Esophagus mucosa (tissue), 1 donor: Measurements from ENCODE around the gene NIFK. TPM values are rescaled to one million over a fixed set of nuclear protein-coding genes. Genes with fewer than 3 reads are reported as not detected.
A peak's percentile ranks its signal among the peaks of the same experiment; 100 is the strongest.
"Not testable (repeated sequence)": the region's sequence is repeated elsewhere in the genome, so short reads cannot be mapped to it uniquely, and the experiment has no call there.

ENCODE experiments used
- ATAC-seq: fragments of 200-7000 bp; cut with Tn5 transposase; one replicate; pipeline ENCODE4 v1.9.1; 2020
- total RNA-seq: library from RNA; stranded (reverse); gene quantifications from one replicate; pipeline ENCODE4 v1.2.4, GENCODE V29; 2023
- donor health status: DM: yes; HTN: yes; CAD: no.

The NIFK gene
- total RNA-seq, 1 donor from 2014 or later, result 54.8 TPM

DNA sequence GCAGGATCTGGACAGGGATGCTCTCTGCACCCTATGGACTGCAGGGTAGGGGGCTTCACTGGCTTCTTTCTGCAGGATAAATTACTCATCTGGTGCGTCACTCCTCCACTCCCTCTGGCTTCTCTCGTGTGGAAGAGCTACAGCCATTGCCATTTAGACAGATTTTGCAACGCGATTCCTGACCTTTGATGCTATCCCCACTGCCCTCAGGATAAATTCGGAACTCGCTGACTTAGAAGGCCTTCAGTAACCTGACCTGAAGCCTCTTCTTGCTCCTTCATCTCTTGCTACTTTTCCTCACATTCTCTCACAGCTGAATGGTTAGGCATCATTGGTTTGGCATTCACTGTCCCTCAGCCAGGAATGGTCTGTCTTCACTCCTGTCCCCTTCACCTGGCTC, 5.3 kb downstream of the NIFK start:
- no peak for ATAC-seq

- ATAC-seq, result no peak
Observed at GRCh38 chr2:121727950-121728349, 8.7 kb downstream of the NIFK start.

DNA sequence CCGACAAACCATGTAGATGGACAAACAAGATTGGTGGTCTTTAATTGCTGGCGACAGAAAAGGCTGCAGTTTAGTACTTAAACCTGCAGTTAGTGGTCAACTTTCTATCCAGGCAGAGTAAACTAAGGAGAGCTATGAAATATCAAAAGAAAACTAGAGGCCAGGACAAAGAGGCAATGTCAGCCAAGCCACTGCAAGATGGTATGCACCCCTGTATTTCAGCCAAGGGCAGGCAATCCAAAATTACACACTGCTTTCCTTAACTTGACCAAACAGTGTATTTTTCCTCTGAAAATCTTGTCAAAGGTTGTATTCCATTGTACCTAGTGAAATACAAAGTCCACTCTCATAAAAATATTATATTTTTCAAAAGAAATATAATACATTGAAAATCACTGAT, 9.3 kb downstream of the NIFK start:
- ATAC-seq, result no peak

DNA sequence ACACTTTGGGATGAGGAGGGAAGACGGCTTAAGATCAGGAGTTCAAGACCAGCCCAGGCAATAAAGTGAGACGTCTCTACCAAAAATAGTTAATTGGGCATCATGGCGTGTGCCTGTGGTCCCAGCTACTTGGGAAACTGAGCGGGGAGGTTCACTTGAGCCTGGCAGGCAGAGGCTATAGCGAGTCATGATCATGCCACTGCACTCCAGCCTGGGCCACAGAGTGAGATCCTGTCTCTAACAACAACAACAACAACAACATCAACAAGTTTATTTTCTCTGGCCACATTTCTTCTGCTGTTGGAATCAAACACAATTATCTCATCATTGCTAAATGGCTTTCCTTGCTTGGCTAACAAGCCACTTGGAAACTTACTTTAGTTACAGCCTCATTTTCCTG, 13.4 kb downstream of the NIFK start:
- no peak for ATAC-seq

DNA sequence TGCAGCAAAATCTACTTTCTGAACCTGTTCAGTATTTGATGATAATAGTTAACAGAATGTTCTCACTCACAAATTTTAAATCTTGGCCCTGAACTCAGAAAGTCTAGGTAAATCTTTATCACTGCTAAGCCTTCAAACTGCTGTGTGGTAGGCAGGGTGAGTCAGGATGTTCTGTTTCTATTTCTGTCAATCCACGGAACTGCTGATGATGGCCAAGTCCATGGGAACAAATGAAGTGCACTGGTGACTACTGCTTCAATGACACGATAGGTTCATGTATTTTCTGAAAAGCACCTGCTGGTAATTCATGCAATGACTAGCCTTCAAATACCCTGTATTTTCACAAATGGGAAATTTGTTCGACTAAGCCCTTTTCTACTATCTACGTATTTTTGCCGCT, 14.2 kb downstream of the NIFK start:
- peak; percentile 77 for ATAC-seq

GRCh38 chr2:121721926-121722325, 14.7 kb downstream of the NIFK start:
- ATAC-seq, result peak; percentile 81

DNA sequence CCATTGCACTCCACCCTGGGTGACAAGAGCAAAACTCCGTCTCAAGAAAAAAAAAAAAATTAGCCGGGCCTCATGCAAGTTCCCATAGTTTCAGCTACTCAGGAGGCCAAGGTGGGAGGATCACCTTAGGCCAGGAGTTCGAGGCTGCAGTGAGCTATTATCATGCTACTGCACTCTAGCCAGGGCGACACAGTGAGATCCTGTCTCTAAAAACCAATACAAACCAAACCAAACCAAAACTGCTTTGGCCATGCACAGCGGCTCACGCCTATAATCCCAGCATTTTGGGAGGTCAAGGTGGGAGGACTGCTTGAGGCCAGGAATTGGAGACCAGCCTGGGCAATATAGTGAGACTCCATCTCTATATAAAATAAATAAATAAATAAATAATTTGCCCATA, 19.1 kb downstream of the NIFK start:
- no peak for ATAC-seq

DNA sequence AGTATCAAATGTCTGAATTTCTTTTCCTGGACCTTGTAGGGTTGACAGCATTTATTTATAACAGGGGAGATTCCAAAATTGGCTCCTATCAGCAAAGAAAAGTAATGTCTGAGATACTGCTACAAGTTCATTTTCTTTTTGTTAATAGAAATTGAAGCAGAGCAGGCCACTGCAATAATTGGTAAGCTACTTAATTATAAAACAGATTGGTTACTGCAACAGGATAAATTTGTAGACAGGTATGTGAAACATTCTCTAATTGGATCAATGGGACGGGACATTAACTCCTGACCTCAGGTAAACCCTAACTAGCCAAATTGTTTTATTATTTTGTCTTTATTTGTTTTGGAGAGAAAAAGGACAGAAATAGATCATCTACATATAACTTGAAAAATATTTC, 20.5 kb downstream of the NIFK start:
- ATAC-seq, result no peak

GRCh38 chr2:121711481-121711880, 25.2 kb downstream of the NIFK start:
- not testable (repeated sequence) for ATAC-seq

DNA sequence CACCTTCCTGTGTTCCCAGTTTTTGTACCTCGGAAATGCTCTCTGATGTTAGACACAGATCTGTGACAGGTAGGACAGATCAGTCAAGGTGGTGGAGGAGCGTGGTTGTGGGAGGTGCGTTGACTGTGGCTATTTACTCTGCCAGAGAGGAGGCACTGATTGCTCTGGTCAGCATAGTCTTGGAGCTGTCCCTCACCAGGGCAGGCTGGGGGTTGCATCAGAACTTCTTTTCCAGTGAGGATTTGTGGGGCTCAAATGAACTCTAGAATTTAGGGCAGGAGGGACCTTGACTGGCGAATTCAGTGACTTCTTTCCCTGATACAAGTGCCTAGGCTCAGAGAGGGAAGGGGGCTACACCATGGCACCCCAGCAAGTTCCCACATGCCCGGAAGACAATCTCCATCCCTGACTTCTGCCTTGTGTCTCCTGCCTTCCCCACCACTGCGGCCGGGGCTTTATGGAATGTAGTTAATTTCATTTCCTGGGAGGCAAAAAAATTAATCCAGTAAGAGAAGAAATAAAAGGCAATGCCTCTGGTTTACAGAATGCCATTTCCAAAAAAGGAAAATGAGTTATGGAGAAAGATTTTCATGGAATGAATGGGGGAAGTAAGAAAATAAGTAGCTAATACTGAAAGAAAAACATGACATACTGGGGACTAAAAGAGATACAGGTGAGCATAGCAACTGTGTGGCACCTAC, 26.1 kb downstream of the NIFK start:
- ATAC-seq, result no peak

- no peak for ATAC-seq
Observed at GRCh38 chr2:121709776-121710469, 26.8 kb downstream of the NIFK start.

DNA sequence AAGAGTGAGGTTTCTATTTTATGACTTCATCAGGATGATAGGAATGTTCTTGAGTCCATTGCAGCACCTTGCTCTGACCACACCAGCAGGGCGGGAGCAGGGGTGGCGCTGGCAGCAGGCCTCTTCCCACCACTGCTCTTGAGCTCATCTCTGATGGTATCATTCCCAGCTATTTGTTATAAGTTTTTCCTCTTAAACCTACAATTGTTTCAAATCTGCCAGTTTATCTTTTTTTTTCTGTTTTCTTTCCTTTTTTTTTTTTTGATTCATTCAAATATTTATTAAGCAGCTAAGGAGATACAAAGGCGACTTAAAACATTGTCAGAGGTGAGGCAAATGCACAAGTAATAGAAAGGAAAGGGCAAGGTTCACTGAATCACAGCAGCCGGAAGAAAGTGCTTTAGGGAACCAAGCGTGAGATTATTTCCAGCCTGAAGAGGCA, 28.7 kb downstream of the NIFK start:
- no peak for ATAC-seq

DNA sequence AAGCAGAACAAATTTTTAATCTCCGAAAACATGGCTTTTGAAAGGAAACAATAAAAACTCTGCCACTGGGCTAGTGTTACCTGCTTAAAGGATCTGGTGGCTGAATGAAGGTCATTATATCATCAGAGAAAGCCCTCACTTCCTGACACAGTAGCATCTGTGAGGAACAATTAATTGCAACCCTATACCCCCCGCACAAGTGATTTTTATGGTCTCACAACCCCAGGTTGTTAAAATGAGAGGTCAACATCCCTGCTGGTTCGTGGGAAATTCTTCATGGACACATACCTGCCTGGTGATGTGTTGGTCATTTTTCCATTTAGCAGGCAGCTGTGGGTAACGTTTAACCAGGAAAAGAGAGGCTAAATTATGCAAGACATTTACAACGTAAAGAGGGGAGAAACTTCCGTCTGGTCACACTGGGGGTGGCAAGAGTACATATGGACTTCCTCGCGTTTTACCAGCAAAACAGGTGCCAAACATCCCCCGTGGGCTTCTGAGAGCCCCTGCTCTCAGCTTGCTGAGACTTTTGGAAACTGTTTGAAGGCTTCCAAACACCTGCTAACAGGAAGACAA, 29.2 kb downstream of the NIFK start:
- no peak for ATAC-seq

DNA sequence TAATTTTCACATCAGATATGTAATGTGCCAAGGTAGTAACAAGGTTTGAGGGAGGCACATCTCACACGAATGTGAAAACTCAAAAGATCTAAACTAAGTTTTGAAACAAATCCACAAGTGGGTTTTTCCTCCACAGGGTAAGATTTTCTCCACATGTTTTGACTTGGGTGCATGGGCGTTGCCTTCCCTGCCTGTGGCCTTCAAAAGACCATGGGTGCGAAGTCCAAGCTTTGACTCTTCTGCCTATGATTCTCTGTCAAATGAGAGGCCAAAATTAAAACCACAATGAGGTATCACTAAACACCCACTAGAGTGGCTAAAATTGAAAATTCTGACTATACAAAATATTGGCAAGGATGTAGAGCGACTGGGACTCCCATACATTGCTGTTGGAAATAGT, 30.7 kb downstream of the NIFK start:
- no peak for ATAC-seq

- ATAC-seq, result no peak
Observed at GRCh38 chr2:121705390-121705789, 31.3 kb downstream of the NIFK start.

- ATAC-seq, result not testable (repeated sequence)
Observed at GRCh38 chr2:121701761-121702160, 34.9 kb downstream of the NIFK start.

- peak; percentile 97 for ATAC-seq
Observed at GRCh38 chr2:121699421-121700333, 37.0 kb downstream of the NIFK start.

DNA sequence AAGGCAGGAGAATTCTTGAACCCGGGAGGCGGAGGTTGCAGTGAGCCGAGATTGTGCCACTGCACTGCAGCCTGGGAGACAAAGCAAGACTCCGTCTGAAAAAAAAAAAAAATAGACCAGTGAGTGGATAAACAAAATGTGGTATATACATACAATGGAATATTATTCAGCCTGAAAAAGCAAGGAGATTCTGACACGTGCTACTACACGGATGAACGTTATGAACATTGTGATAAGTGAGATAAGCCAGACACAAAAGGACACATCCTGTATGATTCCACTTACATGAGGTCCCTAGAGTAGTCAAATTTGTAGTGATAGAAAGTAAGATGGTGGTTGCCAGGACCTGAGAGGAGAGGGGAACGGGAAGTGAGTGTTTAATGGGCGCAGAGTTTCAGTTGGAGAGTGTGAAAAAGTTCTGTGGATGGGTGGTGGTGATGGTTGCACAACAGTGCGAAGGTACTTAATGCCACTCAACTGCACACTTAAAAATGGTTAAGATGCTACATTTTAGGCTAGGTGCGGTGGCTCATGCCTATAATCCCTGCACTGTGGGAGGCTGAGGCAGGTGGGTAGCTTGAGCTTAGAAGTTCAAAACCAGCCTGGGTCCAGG, 38.3 kb downstream of the NIFK start:
- ATAC-seq, result no peak

DNA sequence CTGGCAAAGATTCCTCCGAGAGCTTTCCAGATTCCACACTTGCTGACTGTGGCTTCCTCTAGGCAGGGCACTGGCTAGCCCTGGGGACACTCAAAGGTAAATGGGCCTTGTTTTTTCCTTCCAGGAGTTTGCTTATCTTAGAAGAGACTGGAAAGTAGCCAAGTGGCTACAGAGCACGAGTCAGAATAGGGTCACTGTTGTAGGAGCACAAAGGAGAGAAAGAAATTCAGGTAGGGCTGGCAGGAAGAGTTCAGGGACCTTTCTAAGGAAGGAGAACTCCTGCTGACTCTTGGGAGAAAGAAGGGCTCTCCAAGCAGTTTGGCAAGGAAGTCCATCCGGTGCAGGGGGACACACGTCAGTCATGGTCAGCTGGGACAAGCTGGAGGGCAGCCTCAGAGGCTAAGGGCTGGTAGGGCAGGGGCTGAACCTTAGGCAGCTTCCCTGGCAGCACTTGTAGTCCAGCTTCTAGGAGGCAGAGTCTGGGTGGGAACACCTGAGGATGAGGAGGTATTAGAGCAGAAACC, 39.5 kb downstream of the NIFK start:
- no peak for ATAC-seq

GRCh38 chr2:121696410-121696930, 40.2 kb downstream of the NIFK start:
- ATAC-seq, result no peak

- no peak for ATAC-seq
Observed at GRCh38 chr2:121695171-121695451, 41.6 kb downstream of the NIFK start.
